HCT116 (cell line): ENCODE measurements around the gene ZIC4. TPM values are rescaled to one million over a fixed set of nuclear protein-coding genes. Genes with fewer than 3 reads are reported as not detected.

Source experiments
- ATAC-seq: fragments of 200-7000 bp; cut with Tn5 transposase; 2 replicates; pipeline ENCODE4 v1.9.1; 2020; ENCODE audit warnings: mild to moderate bottlenecking, moderate library complexity
- BruUV-seq: library from RNA; stranded (reverse); fragments of 400-500 nt; replicated peaks from 2 replicates; lab custom pipeline; 2021; lab: Mats Ljungman, UMichigan
- CTCF ChIA-PET: fragments of 300-600 bp; sonication (Branson Sonifier 250); formaldehyde crosslinking; loops from one replicate; lab custom pipeline; 2021; ENCODE audit warnings: antibody characterized with exemption; lab: Charles Lee
- POLR2A ChIA-PET: fragments of 300-600, 350-600 bp; sonication (Branson Sonifier 250); formaldehyde crosslinking; loops from one replicate; lab custom pipeline; 2021; ENCODE audit warnings: antibody characterized with exemption; lab: Charles Lee
- RAD21 ChIA-PET, 2 experiments: fragments of 300-600 bp; sonication (Branson Sonifier 250); formaldehyde crosslinking; loops; one replicate each; lab custom pipeline; 2023; ENCODE audit warnings: low total read pairs in 2 of 2; ENCODE audit not compliant: uncharacterized antibody in 2 of 2, unreplicated experiment in 2 of 2, low non-redundant PET in 1 of 2; lab: Charles Lee
- DNase-seq: peaks from one replicate; pipeline ENCODE4 v3.0.0-alpha.2; 2010; ENCODE audit warnings: low read depth, low spot score
- H2AFZ ChIP-seq: fragments of 200-600 bp; shearing (Covaris generic), sonication (generic); 2 replicates; pipeline ENCODE4 v1.6.1; 2017; ENCODE audit warnings: low read depth, mixed run types, mixed read lengths, antibody characterized with exemption, low read length; ENCODE audit not compliant: poor library complexity, severe bottlenecking
- H3K27ac ChIP-seq: 2 replicates; pipeline ENCODE4 v1.5.1; 2012; ENCODE audit warnings: low read depth, low read length
- H3K27me3 ChIP-seq: fragments of 200-600 bp; sonication (generic); 2 replicates; pipeline ENCODE4 v1.6.1; 2016; ENCODE audit warnings: mixed run types, low read length, mixed read lengths; ENCODE audit not compliant: insufficient read depth
- H3K36me3 ChIP-seq, 2 experiments: fragments of 200-500 bp in 1 of 2; fragments of 200-600 bp in 1 of 2; sonication (Bioruptor generic) in 1 of 2; sonication (generic) in 1 of 2; 2 replicates each; pipeline versions ENCODE4 v1.5.1 to v1.6.1; 2014 to 2016; ENCODE audit warnings: low read length in 2 of 2, inconsistent platforms in 1 of 2, mixed read lengths in 1 of 2, mixed run types in 1 of 2; ENCODE audit not compliant: insufficient read depth in 2 of 2, control insufficient read depth in 1 of 2
- H3K4me1 ChIP-seq, 2 experiments: fragments of 200-600 bp in 1 of 2; sonication (generic) in 1 of 2; 2 replicates each; pipeline versions ENCODE4 v1.5.1 to v1.6.1; 2012 to 2017; ENCODE audit warnings: low read length in 2 of 2, inconsistent platforms in 1 of 2, mild to moderate bottlenecking in 1 of 2, mixed read lengths in 1 of 2, mixed run types in 1 of 2, moderate library complexity in 1 of 2; ENCODE audit not compliant: insufficient read depth in 2 of 2, control insufficient read depth in 1 of 2
- H3K4me2 ChIP-seq: fragments of 200-600 bp; sonication (generic); 2 replicates; pipeline ENCODE4 v1.6.1; 2017; ENCODE audit warnings: mixed run types, low read length, mixed read lengths
- H3K4me3 ChIP-seq, 2 experiments: fragments of 200-600 bp in 1 of 2; sonication (generic) in 1 of 2; replicated peaks in 1 of 2; 2 replicates each; pipeline ENCODE4 v1.5.1; 2011 to 2016; ENCODE audit warnings: low read length in 2 of 2, control low read depth in 1 of 2, low read depth in 1 of 2, mild to moderate bottlenecking in 1 of 2, mixed read lengths in 1 of 2, mixed run types in 1 of 2
- H3K79me2 ChIP-seq: fragments of 200-600 bp; sonication (generic); 2 replicates; pipeline ENCODE4 v1.6.1; 2017; ENCODE audit warnings: mild to moderate bottlenecking, mixed run types, low read length, moderate library complexity, mixed read lengths; ENCODE audit not compliant: insufficient read depth
- H3K9ac ChIP-seq: fragments of 200-600 bp; sonication (generic); 2 replicates; pipeline ENCODE4 v1.6.1; 2016; ENCODE audit warnings: low read length, mixed read lengths
- H3K9me2 ChIP-seq: fragments of 200-600 bp; sonication (generic), shearing (Covaris generic); 2 replicates; pipeline ENCODE4 v1.6.1; 2017; ENCODE audit warnings: mixed run types, mild to moderate bottlenecking, moderate library complexity; ENCODE audit not compliant: insufficient read depth
- H3K9me3 ChIP-seq, 2 experiments: fragments of 200-500 bp in 1 of 2; fragments of 200-600 bp in 1 of 2; sonication (Bioruptor generic) in 1 of 2; sonication (generic) in 1 of 2; 2 replicates each; pipeline ENCODE4 v1.6.1; 2014 to 2017; ENCODE audit warnings: low read length in 2 of 2, mixed read lengths in 2 of 2, inconsistent platforms in 1 of 2, low read depth in 1 of 2, mild to moderate bottlenecking in 1 of 2, mixed run types in 1 of 2, moderate library complexity in 1 of 2; ENCODE audit not compliant: control insufficient read depth in 1 of 2, insufficient read depth in 1 of 2
- H4K20me1 ChIP-seq: fragments of 200-600 bp; sonication (generic), shearing (Covaris generic); 2 replicates; pipeline ENCODE4 v1.6.1; 2017; ENCODE audit warnings: mixed run types, mild to moderate bottlenecking, moderate library complexity; ENCODE audit not compliant: insufficient read depth
- CBX3 ChIP-seq: IDR thresholded peaks from 2 replicates; pipeline ENCODE4 v1.6.1; 2012; ENCODE audit warnings: low read depth
- CEBPB ChIP-seq: IDR thresholded peaks from 2 replicates; pipeline ENCODE4 v1.6.1; 2012; ENCODE audit warnings: low read depth
- CTCF ChIP-seq, 3 experiments: fragments of 200-600 bp in 1 of 3; sonication (generic) in 1 of 3; IDR thresholded peaks in 2 of 3; conservative IDR thresholded peaks in 1 of 3; 2 replicates each; pipeline ENCODE4 v1.5.1; 2012 to 2017; ENCODE audit warnings: low read depth in 2 of 3, low read length in 2 of 3, antibody characterized with exemption in 1 of 3, borderline replicate concordance in 1 of 3, control low read depth in 1 of 3, mild to moderate bottlenecking in 1 of 3, mixed read lengths in 1 of 3, mixed run types in 1 of 3, moderate library complexity in 1 of 3; ENCODE audit not compliant: insufficient read depth in 1 of 3
- EGR1 ChIP-seq: IDR thresholded peaks from 2 replicates; pipeline ENCODE4 v1.6.1; 2012; ENCODE audit warnings: low read depth
- ELF1 ChIP-seq: IDR thresholded peaks from 2 replicates; pipeline ENCODE4 v1.6.1; 2012; ENCODE audit warnings: low read depth, borderline replicate concordance
- EZH2 ChIP-seq: fragments of 200-600 bp; sonication (generic); IDR thresholded peaks from 2 replicates; pipeline ENCODE4 v1.6.1; 2017; ENCODE audit warnings: antibody characterized with exemption, mixed run types
- EZH2phosphoT487 ChIP-seq: fragments of 200-600 bp; IDR thresholded peaks from 2 replicates; pipeline ENCODE4 v1.6.1; 2018; ENCODE audit warnings: antibody characterized with exemption, borderline replicate concordance
- JUND ChIP-seq: IDR thresholded peaks from 2 replicates; pipeline ENCODE4 v1.6.1; 2012
- POLR2A ChIP-seq: IDR thresholded peaks from 2 replicates; pipeline ENCODE4 v1.7.0; 2011; ENCODE audit warnings: borderline replicate concordance; ENCODE audit not compliant: insufficient read depth, insufficient read length; ENCODE audit errors: extremely low read depth
- POLR2AphosphoS5 ChIP-seq: IDR thresholded peaks from 2 replicates; pipeline ENCODE4 v1.6.1; 2011; ENCODE audit warnings: mild to moderate bottlenecking, low read depth, low read length, moderate library complexity
- SIN3A ChIP-seq: IDR thresholded peaks from 2 replicates; pipeline ENCODE4 v1.6.1; 2012; ENCODE audit warnings: low read depth
- SP1 ChIP-seq: IDR thresholded peaks from 2 replicates; pipeline ENCODE4 v1.6.1; 2012; ENCODE audit warnings: low read depth
- SRF ChIP-seq: IDR thresholded peaks from 2 replicates; pipeline ENCODE4 v1.6.1; 2012; ENCODE audit warnings: low read depth
- TCF7L2 ChIP-seq: IDR thresholded peaks from 2 replicates; pipeline ENCODE4 v1.7.0; 2011; ENCODE audit warnings: borderline replicate concordance, inconsistent platforms; ENCODE audit not compliant: insufficient read depth, insufficient read length; ENCODE audit errors: extremely low read depth
- YY1 ChIP-seq: IDR thresholded peaks from 2 replicates; pipeline ENCODE4 v1.6.1; 2011; ENCODE audit warnings: low read length, low read depth, moderate library complexity, mild to moderate bottlenecking; ENCODE audit not compliant: insufficient replicate concordance; ENCODE audit errors: extremely low read depth
- ZBTB33 ChIP-seq: IDR thresholded peaks from 2 replicates; pipeline ENCODE4 v1.6.1; 2011; ENCODE audit warnings: mild to moderate bottlenecking, low read length, moderate library complexity; ENCODE audit not compliant: insufficient replicate concordance; ENCODE audit errors: extremely low read depth
- ZNF274 ChIP-seq: fragments of 200-500 bp; sonication (Bioruptor generic); IDR thresholded peaks from 2 replicates; pipeline ENCODE4 v1.6.1; 2014; ENCODE audit warnings: mild to moderate bottlenecking, low read depth, low read length, inconsistent platforms
- intact Hi-C: fragments of 100-400 bp; cut with micrococcal nuclease; formaldehyde crosslinking; loops from 2 replicates; pipeline ENCODE4 v1.10.0; 2022
- total RNA-seq: library from RNA; stranded (reverse); gene quantifications from one replicate; pipeline ENCODE4 v1.2.1, GENCODE V29; 2021; ENCODE audit not compliant: unreplicated experiment
- TF ChIP-seq, protein P1 (sequence below): IDR thresholded peaks from 2 replicates; pipeline ENCODE4 v1.6.1; 2012; ENCODE audit warnings: low read depth

Gene ZIC4
- total RNA-seq, 1 experiment from 2014 or later = not detected

DNA sequence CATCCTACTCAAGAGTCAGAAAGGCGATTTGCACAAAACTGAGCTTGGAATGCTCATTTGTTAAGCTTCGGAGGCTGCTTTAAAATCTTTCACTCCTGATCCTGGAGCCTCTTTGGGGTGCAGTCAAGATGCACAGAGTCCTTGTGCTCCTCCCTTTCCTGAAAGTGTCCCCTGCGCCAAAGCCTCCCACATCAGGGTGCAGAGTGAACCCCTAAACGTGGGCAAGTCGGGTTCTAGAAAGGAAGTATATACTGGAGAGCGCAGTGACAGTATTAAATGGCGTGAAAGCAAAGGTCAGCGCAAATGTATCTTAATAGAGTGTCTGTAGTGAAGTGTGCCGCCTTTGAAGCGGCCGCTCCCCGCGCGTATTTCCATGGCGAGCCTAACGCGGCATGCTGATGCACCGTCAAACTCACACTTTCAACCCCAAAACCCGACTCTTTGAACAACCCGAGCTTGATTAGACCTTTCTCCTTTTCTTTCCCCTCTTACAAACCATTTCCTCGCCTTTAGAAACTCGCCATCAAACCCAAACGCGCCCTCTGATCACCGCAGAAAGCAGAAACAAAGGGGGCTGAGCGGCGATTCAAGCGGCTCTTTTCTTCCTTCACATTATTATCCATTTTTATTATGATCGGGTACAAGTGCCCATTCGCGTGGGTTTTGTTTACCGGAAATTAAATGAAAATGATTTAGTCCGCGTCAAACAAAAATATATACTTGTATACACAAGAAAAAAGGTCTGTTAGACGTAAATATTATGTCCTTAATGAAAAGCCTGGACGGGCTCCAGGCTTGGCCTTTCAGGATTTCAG, 18.3 kb downstream of the ZIC4 start:
- Histone ChIP-seq H3K9me2 (no peaks in the 10 kb centered on the region), H4K20me1 (no peaks in the 10 kb centered on the region), H3K27me3 (no peaks in the 10 kb centered on the region), H3K9me3 (no peaks in the 10 kb centered on the region), H3K27ac (no peak overlapping the region), H3K4me3 (no peak overlapping the region), H2AFZ (no peak overlapping the region), H3K9ac (no peak overlapping the region), H3K79me2 (no peaks in the 10 kb centered on the region), H3K4me1 (no peaks in the 10 kb centered on the region), H3K36me3 (no peaks in the 10 kb centered on the region), H3K4me2 (no peak overlapping the region)
- ATAC-seq (no peak), DNase-seq (no peak)
- intact Hi-C loops = no loop called here
- TF ChIP-seq SIN3A (no peak), POLR2A (no peak), CTCF (IDR thresholded peaks at IDR 0.05 in 2 of 3, conservative IDR thresholded peaks at IDR 0.05 in 1 of 3; ENCODE audit: borderline replicate concordance in 1 of 3, insufficient read depth in 1 of 3, low read depth in 2 of 3, low read length in 2 of 3) (no peak), POLR2AphosphoS5 (no peak), JUND (no peak), TCF7L2 (no peak), EGR1 (no peak), EZH2 (no peak), CBX3 (no peak), EZH2phosphoT487 (no peak), SP1 (no peak), ZBTB33 (no peak), SRF (no peak), CEBPB (no peak), YY1 (no peak), ELF1 (no peak), ZNF274 (no peak)
- TF ChIP-seq, protein P1, sequence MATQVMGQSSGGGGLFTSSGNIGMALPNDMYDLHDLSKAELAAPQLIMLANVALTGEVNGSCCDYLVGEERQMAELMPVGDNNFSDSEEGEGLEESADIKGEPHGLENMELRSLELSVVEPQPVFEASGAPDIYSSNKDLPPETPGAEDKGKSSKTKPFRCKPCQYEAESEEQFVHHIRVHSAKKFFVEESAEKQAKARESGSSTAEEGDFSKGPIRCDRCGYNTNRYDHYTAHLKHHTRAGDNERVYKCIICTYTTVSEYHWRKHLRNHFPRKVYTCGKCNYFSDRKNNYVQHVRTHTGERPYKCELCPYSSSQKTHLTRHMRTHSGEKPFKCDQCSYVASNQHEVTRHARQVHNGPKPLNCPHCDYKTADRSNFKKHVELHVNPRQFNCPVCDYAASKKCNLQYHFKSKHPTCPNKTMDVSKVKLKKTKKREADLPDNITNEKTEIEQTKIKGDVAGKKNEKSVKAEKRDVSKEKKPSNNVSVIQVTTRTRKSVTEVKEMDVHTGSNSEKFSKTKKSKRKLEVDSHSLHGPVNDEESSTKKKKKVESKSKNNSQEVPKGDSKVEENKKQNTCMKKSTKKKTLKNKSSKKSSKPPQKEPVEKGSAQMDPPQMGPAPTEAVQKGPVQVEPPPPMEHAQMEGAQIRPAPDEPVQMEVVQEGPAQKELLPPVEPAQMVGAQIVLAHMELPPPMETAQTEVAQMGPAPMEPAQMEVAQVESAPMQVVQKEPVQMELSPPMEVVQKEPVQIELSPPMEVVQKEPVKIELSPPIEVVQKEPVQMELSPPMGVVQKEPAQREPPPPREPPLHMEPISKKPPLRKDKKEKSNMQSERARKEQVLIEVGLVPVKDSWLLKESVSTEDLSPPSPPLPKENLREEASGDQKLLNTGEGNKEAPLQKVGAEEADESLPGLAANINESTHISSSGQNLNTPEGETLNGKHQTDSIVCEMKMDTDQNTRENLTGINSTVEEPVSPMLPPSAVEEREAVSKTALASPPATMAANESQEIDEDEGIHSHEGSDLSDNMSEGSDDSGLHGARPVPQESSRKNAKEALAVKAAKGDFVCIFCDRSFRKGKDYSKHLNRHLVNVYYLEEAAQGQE = no peak
- ChIA-PET POLR2A (no interaction called here), RAD21 (no interaction called here), CTCF (no interaction called here)
- BruUV-seq = no TSS peak
